Adrenal gland (tissue), 5 donors: Measurements from ENCODE around the gene MAML2.

Experiments
- POLR2A ChIP-seq, 2 donors: fragments of 450-650 bp; IDR thresholded peaks; one replicate each; pipeline ENCODE4 v1.6.1; 2017; ENCODE audit warnings: antibody characterized with exemption in 2 of 2, mild to moderate bottlenecking in 2 of 2, moderate library complexity in 1 of 2
- TF ChIP-seq, protein P1 (sequence below), 6 experiments: fragments of 450-650 bp in 4 of 6; fragments of 200-600 bp in 2 of 6; sonication (generic) in 1 of 6; IDR thresholded peaks; 1 replicate in 5 of 6; 2 replicates in 1 of 6; pipeline versions ENCODE4 v1.5.1 to v1.8.0; 2016 to 2021; ENCODE audit warnings: antibody characterized with exemption in 6 of 6, mild to moderate bottlenecking in 2 of 6, moderate library complexity in 1 of 6
- donor health status: DM: no; HTN: no; CAD: no.

DNA sequence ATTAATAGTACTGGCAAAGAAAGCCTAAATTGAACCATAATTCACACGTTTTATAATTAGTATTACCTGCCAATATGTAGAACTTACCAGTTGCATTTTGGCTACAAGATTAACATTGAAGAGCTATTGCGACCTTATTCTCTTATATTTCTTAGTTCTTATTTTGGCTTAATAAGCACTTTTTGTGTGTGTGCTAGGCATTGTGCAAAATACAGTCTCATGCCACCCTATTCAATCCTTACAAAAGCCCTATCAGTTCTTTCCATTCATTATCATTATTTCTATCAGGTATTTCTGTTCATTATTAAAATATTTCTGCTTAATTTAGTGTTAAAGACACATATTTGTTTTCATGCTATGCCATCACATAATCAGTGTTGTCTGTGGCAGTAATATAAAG is 41.2 kb downstream of the MAML2 start:
- TF ChIP-seq, protein P1, sequence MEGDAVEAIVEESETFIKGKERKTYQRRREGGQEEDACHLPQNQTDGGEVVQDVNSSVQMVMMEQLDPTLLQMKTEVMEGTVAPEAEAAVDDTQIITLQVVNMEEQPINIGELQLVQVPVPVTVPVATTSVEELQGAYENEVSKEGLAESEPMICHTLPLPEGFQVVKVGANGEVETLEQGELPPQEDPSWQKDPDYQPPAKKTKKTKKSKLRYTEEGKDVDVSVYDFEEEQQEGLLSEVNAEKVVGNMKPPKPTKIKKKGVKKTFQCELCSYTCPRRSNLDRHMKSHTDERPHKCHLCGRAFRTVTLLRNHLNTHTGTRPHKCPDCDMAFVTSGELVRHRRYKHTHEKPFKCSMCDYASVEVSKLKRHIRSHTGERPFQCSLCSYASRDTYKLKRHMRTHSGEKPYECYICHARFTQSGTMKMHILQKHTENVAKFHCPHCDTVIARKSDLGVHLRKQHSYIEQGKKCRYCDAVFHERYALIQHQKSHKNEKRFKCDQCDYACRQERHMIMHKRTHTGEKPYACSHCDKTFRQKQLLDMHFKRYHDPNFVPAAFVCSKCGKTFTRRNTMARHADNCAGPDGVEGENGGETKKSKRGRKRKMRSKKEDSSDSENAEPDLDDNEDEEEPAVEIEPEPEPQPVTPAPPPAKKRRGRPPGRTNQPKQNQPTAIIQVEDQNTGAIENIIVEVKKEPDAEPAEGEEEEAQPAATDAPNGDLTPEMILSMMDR (IDR thresholded peaks at IDR 0.05): no peak
- no peak for TF ChIP-seq POLR2A (IDR thresholded peaks at IDR 0.05)
